NCI-H510A (cell line): Measurements from ENCODE around the gene KRTAP12-1.
A peak's percentile ranks its signal among the peaks of the same experiment; 100 is the strongest.

Source experiments
- DNase-seq: peaks from one replicate; lab custom pipeline; 2025; lab: John Stamatoyannopoulos, UW

KRTAP12-1 gene

DNA sequence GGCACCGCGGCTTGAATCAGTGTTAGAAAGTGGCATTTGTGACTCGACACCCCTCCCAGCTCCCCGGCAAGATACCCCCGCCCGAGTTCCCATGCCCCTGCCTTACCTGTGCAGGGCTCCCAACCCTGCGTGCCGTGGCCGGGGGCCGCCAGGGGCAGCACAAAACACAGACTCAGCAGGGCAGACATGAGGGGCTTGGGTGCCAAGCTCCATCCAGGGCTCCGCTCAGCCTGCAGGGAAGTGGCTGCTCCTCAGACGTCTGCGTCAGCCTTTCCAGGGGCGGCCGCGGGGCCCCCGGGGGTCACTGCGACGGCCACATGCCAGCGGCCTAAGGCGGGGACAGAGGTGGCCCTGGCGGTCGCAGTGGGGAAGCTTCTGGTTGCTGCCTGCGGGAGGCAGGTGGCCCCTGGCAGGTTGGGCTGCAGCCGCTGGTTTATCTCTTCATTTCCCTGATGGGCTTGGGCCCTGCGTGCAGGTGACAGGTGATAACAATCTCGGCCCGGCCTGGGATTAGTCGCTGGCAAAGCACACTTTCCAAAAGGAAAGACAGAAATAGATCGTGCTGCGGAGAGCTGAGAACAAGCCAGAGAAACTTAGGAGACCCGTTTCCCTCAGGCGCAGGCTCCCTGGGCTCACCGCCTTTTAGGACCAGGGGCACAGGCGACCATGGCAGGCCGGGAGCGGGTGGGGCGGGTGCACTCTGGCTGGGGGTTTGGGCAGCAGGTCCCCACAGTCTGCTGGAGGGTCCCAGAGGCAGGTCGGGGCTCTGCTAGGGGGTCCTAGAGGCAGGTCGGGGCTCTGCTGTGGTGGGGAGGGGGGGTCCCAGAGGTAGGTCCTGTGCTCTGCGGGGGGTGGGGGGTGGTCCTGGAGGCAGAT lies 29.6 kb upstream of the KRTAP12-1 start, which contains the start of gene TSPEAR:
Gene TSPEAR, minus strand, starts transcription at position 246 of the 876 bp plus-strand sequence. Its CDS starts 58 bp downstream, at position 188.
- DNase-seq: peak; percentile 79

DNA sequence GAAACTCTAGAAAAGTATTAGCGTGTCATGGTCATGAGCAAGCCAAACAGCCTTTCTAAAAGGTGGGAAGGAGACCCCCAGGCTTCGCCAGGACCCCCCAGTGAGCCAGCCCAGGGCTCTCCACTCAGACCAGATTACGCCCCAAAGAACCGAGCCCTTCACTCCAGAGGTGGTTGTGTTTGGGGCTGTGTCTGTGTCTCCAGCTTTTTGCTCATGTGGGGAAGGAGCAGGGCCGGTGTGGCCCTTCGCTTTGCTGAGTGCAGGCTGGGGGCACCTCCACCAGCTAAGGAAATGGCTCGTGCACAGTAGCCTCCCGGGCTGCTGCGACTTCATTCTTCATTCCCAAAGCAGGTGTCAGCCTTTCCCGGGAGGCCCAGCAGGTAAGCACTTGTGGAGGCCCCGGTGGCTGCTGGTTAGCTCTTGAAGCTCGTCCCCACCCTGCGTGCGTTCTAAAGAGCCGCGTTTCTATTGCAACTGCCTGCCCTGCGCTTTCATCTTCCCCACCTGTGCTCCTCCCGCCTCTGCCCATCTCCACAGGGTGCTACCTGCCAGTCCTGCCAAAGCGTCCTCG lies 28.9 kb upstream of the KRTAP12-1 start:
- DNase-seq: peak; percentile 96

DNA sequence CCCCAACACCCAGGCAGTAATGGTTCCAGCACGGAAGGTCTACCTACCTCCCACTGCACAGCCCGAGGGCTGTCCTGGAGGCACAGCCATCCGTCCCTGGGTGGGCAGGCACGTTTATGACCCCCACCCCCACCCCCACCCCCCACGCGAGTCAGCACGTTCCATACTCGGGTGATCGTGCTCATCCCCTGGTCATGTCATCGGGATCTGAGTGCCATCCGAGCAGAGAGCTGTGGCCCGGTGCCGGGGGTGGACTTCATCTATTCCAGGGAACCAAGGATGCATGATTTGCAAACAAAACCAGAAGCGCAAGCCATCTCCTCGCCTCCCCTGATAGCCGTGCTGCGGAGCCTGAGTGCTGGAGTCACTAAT lies 28.3 kb upstream of the KRTAP12-1 start:
- no peak for DNase-seq

DNA sequence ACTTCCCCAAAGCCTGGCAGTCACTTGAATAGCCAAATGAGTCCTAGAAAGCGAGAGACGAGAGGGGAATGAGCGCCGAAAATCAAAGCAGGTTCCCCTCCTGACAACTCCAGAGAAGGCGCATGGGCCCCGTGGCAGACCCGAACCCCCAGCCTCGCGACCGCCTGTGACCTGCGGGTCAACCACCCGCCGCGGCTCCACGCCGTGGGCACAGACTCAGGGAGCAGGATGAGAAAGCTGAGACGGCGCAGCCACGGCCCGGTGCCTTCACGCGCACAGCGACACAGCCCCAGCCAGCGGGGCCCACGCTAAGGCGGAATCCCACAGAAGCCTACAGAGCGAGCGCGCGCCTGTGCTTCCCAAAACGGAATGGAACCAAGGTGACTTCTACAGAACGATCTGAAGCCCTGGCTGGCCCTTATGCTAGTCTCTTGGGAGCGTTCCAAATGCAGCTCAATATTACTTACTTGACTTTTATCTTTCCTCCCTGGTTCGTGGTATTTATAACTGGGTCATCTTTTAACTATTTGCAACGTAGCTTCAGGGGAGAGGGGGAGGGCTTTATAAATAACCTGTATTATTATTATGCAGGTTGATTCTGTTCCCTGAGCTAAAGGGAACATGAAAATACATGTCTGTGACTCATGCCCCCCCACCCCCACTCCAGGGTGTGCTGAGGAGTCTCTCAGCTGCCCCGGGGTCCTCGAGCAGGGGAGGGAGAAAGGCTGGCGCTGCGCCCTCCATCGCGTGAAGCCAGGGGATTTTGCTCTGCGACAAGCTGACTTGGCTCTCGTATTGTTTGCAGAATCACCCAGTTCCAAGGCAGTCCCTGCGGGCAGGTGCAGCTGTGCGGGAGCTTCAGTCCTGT lies 27.7 kb upstream of the KRTAP12-1 start:
- peak; percentile 51 for DNase-seq

DNA sequence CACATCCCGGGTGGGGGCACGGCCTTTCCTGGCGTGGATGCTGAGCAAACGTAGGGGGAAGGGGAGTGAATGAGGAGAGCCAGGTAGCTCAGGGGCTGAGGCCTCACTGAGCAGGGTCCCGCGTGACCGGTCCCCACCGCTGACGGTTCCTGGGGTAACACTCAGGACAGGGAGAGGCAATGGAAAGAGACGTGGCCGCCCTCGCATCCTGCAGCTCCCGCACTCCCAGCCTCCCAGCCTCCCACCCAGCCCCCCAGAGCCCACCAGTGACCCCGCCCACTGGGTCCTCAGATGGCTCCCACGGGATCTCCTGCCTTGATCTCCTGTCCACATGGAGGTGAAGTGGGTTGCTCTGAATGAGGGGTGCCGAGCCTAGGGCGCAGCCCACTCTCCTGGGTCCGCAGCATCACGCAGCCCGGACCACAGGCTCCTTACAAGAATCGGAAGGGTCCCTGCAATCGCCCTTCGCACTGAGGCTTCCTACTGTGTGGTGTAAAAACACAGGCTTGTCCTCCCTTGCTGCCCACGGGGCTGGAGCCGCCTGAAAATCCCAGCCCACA lies 27.0 kb upstream of the KRTAP12-1 start:
- DNase-seq: no peak

DNA sequence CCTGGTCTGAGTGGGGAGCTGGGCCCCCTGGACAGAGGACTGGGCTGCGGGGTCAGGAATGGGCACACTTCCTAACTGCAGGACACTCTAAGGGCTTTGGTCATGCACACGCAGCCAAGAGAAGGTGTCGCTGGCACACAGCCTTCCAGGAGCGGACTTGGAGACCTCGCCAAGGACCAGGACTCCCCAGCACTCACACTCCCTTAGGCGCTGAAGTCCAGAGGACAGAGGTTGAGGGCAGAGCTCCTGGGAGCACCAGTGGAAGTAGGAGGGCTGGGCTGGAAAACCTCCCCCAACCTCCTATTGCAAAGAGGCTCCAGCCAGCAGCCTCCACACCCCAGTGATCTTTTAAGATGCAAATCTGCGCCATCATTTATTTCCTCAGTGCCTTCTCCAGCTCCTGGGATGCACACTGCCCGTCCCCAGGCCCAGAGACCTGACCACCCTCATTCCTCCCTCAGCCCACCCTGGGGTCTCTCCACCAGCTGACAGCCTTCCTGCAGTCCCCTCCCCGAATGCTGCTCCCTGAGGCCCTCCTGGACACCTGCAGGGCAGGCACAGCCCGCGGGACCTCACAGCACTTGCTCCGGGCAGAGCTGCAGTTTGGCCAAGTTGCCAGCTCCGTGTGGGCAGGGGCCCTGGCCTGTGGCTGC lies 26.4 kb upstream of the KRTAP12-1 start:
- no peak for DNase-seq

DNA sequence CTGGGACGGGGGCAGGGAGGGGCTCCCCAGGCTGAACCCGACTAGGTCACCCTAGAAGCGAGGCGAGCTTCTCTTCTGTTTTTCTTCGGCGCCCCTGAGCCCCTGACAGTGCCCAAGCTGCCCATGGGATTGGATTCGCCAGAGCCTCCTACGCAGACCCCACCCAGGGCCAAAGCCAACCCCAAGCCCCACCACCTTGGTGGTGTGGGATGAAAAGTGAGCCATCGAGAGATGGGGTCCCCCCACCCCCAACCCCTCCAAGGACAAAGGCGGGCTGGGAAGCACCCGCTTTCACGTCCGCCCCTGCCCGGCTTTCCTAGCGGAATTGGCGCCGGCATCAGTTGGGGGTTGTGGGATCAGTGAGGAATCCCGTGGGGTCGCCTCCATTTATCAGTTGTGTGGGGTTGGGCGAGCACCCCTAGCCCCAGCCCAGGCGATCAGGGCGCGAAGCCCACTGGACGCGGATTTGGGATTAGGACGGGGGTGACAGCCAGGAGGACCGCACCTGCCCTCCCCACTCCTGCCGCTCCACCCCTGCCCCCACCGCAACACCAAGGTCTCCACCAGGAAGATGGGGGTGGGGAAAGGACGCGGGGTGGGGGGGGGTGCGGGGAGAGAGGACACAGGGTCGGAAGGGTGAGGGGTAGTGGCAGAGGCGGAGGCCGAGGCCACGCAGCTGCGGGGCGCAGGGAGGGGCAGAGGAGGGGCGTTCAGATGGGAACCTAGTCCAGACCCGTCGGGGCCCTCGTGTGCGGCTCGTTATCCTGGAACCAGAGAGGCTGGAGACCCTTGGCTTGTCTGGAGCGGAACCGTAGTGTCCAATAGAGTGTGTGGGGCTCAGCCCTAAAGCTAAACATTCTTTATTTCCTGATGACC lies 25.0 kb upstream of the KRTAP12-1 start:
- DNase-seq: no peak

DNA sequence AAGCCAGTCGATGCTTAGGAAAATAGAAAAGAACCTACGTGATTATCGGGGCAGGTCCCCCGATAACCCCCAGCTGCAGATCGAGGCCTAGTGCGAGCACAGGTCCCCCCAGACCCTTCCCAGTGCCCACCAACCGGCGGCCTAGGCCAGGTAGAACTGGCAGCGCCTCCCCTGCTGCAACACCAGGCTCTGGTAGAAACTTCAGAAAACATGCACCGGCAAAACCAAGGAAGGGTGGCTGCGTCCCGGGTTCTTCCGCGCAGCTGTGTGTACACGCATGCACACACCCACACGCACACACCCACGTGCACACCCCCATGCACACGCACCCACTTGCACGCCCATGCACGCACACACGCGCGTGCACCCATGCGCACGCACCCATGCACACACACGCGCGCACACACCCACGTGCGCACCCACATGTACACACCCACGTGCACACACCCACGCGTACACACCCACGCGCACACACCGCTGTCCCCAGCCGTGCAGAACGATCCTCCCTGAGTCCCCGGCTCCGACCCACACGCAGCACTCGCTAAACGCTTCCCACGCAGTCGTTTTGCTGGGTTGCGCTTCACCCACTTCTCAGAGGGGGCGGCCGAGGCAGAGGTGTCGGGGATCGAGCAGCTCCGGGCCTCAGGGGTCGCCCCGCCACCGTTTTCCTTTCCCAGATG lies 24.2 kb upstream of the KRTAP12-1 start:
- DNase-seq: no peak

DNA sequence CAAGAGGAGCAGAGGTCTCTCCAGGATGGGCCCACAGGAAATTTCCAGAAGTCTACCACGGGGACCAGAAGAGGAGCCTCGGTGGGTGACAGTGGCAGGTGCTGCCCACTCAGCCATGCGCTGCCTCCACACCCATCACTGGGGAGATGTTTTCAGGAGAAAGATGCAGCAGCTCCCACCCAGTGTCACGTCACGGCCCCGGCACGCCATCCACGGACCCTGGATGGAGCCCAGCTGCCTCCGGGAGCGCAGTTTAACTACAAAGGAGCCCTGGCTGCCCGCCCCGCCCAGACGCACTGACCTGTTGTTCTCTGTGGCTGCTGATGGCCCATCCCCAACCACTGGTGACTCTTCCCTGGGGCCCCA lies 22.7 kb upstream of the KRTAP12-1 start:
- no peak for DNase-seq

DNA sequence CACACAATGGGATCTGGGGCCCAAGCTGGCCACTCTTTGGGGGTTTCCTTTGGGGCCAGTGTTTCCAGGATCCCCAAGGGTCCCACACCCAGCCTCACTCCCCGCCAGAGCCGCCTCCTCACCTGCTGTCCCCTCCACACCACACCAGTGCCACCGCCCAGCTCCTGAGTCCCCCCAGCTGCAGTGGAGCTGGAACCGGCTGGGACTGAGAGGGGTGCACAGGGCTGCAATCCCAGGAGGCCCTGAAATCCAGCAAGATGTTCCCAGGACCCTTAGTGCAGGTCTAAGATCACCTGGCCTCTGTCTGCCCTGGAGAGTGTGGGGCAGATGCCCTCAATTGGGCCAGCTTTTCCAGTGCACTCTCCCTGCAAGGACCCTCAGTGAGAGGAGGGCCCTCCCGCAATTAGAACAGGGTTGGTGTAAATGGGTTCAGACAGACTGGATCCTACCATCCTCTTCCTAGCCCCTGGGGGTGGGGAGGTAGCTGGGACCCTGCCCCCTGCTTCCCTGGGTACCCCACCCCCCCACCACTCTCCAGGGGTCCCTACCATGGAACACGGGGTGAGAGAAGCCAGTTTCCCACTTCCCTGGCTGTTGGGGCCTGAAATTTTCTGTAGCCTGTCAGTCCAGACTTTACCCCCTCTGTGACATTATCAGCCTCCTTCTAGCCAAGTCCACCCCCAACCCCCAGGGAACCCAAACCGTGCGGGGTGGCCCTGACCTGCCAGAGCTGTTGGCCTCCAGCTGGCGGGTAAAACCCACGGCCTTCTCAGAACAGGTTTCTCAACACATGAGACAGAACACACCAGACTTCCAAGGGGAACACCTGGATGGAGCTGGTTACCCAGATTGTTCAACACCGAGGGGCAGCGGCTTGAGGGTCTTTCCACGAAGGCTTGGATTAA lies 22.0 kb upstream of the KRTAP12-1 start:
- no peak for DNase-seq

DNA sequence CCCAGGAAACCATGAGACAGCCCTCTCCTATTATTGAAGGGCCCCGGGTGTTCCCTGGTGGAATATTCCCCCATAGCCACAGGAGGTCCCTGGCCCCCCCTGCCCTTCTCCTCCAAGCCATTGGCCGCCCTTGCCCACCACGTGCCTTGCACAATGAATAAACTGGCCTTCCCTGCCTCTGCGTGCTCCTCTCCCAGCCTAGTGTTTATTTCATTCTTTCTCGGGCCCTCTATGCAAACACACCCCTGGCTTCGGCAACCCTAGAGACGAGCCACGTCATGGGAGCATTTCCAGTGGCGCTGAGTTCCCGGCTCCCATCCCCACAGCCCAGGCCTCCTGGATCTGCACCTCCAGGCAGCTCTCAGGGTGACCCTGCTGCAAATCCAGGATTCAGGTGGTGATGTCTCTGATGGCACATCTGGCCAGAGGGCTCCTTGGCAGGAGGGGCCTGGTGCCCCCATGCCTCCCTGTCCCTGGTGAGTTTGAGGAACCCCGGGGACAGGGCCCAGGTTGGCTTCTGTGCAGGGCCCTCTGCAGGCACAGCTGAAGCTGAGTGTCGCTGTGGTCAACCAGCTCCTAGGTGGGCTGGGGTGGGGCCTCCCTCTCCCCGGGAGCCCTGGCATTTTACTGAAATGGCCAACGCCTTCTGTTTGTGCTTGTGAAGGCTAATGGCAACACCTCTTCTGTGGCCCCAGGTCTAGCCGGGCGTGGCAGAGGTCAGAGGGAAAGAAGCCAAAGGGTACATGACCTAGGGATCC lies 21.2 kb upstream of the KRTAP12-1 start:
- peak; percentile 58 for DNase-seq

DNA sequence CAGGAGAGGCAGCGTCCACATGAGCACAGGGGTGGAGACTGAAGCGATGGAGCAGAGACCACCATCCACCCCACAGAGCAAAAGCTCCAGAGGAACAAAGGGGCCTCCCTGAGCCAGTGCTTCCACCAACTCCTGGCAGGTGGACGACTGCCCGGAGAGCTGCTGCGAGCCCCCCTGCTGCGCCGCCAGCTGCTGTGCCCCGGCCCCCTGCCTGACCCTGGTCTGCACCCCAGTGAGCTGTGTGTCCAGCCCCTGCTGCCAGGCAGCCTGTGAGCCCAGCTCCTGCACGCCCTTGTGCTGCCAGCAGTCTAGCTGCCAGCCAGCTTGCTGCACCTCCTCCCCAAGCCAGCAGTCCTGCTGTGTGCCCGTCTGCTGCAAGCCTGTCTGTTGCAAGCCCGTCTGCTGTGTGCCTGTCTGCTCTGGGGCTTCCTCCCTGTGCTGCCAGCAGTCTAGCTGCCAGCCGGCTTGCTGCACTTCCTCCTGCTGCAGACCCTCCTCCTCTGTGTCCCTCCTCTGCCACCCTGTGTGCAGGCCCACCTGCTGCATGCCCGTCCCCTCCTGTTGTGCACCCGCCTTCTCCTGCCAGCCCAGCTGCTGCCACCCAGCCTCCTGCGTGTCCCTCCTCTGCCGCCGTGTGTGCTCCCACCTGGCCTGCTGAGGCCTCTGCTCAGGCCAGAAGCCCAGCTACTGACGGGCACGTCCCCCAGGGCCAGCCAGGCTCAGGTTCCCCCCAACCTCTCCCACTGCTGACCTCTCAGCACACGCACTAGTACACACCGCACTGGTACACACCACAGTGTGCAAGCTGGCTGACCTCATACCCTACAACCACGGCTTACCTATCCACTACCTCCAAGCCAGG lies 20.4 kb upstream of the KRTAP12-1 start:
- no peak for DNase-seq

DNA sequence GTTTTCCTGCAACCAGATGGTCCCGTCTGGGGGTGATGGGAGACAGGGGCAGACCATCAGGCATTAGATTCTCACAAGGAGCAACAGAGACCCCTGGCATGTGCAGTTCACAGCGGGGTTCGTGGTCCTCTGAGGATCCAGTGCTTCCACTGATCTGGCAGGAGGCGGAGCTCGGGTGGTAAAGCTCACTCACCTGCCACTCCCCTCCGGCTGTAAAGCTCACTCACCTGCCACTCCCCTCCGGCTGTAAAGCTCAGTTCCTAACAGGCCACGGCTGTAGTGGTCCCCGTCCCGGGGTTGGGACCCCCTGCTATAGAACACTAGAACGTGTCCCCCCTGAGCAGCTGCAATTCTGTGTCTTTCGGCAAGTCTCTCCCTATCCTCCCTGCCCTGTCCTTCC lies 19.6 kb upstream of the KRTAP12-1 start:
- no peak for DNase-seq

DNA sequence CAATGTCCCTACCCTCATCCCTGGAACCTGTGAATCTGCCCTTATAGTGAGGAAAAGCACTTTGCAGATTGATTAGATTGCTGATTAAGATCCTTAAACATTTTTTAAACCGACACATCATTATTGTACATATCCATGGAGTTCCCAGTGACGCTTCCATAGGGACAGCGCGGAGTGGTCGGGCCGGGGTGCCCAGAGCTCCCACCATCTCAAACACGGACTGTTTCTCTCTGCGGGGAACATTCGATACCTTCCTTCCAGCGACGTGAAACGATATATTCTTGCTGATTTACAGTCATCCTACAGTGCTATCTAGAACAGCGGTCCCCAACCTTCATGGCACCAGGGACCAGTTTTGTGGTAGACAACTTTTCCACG lies 19.0 kb upstream of the KRTAP12-1 start:
- DNase-seq: no peak

DNA sequence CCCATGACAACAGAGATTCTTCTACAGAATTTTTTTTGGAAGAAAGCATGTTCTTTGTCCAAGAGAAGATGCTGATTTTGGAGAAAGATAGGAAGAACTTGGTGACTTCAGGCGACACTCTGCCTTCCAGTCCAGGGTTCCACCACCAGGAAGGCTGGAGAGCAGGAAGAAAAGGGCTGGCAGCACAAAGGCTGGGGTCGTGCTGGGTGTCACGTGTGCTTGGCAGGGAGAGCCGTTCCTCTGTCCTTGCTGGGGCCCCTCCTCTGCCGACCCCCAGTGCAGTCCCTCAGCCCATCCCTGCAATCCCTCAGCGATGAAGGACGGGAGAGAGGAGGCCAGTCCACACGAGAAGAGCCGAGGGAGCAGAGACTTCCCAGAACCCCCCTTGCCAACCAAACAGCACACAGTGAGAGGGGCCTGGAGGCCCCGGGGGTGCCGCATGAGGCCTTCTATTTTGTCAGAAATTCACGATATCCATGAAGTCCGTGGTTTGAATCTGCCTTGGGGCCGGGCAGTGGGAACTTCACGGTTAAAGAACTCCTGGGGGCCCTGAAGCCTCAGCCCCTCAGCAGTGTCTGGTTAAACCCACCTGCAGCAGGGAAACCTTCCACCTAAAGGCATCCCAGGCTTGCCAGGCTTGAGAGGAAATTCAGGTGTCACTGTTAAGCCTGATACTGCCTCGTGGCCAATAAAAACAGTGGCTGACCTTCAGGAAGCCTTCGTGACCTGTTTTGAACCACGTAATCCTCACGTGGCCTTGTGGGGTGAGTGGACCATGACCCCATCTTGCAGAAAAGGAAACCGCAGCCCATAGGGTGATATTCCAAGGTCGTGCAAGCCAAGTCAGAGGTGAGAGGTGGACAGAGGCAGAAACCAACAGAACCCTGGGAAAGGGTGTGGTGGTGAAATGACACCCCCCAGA lies 18.4 kb upstream of the KRTAP12-1 start:
- DNase-seq: no peak

DNA sequence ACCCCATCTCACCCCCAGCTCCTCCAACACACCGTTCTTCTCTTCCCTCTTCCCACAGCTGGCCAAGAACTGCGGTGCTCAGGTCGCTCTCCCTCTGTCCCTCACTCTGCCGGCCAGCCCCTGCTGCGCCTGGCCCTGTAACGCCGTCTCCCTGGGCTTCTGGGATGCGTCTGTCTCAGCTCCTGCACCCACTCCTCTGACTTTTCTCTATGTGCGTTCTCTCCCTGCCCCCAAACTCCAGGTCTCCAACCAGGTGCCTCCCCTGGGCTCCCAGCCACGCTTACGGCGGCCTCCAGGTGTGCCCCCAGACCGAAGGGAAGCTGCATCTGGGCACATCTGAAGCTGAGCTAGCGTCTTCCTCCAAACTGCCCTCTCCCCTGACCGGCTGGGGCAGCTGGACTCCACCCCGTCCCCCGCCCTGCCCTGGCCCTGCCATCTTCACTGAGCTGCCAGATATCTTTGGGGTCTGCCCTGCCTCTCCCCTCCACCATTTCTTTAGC lies 17.6 kb upstream of the KRTAP12-1 start:
- no peak for DNase-seq
